K562 (cell line): ENCODE data around the gene EPHB3. TPM values are rescaled to one million over a fixed set of nuclear protein-coding genes. Genes with fewer than 3 reads are reported as not detected.

Experiments used
- ATAC-seq: fragments of 200-7000 bp; cut with Tn5 transposase; 3 replicates; pipeline ENCODE4 v1.9.1; 2020; ENCODE audit warnings: moderate library complexity
- BruUV-seq: library from RNA; stranded (reverse); fragments of 400-500 nt; replicated peaks from 2 replicates; lab custom pipeline; 2021; lab: Mats Ljungman, UMichigan
- CTCF ChIA-PET: fragments of 300-600 bp; formaldehyde crosslinking; extraction: SDS; loops from one replicate; lab custom pipeline; 2021; ENCODE audit warnings: low intra/inter-chr PET ratio; lab: Yijun Ruan, JAX
- POLR2A ChIA-PET: fragments of 300-600, 350-650 bp; sonication (Branson Sonifier 250); formaldehyde crosslinking; extraction: SDS; loops from one replicate; lab custom pipeline; 2021; ENCODE audit warnings: antibody characterized with exemption, inconsistent platforms; lab: Yijun Ruan, JAX
- DNase-seq, 4 experiments: peaks; one replicate each; pipeline versions ENCODE4 v3.0.0 to v3.0.0-alpha.2; 2011 to 2018; ENCODE audit warnings: low spot score in 3 of 4, mixed read lengths in 3 of 4; ENCODE audit errors: extremely low read depth in 1 of 4
- FAIRE-seq: peaks from 2 replicates; lab custom pipeline; 2011; peaks lifted over from hg19 to GRCh38; lab: Jason Lieb, UNC
- H2AFZ ChIP-seq: 2 replicates; pipeline ENCODE4 v1.6.0; 2011; ENCODE audit warnings: low read depth, low read length, control low read depth, inconsistent platforms
- H3K27ac ChIP-seq: fragments of 200-600 bp; 3 replicates; pipeline ENCODE4 v1.8.0; 2011; ENCODE audit warnings: low read depth, mild to moderate bottlenecking, control low read depth, inconsistent platforms, low read length, moderate library complexity, mixed read lengths; ENCODE audit errors: extremely low read depth
- H3K27me3 ChIP-seq, 2 experiments: fragments of 300-600 bp in 1 of 2; 2 replicates in 1 of 2; 3 replicates in 1 of 2; pipeline versions ENCODE4 v1.6.0 to v1.8.0; 2011; ENCODE audit warnings: inconsistent platforms in 2 of 2, low read length in 2 of 2, mild to moderate bottlenecking in 1 of 2, mixed read lengths in 1 of 2, moderate library complexity in 1 of 2; ENCODE audit not compliant: control insufficient read depth in 2 of 2, insufficient read depth in 2 of 2
- H3K36me3 ChIP-seq: fragments of 300-600 bp; 3 replicates; pipeline ENCODE4 v1.8.0; 2011; ENCODE audit warnings: mild to moderate bottlenecking, low read length, inconsistent platforms; ENCODE audit not compliant: control insufficient read depth, insufficient read depth
- H3K4me1 ChIP-seq, 2 experiments: fragments of 200-600 bp in 1 of 2; replicated peaks in 1 of 2; 2 replicates in 1 of 2; 3 replicates in 1 of 2; pipeline versions ENCODE4 v1.5.1 to v1.8.0; 2011; ENCODE audit warnings: inconsistent platforms in 2 of 2, low read length in 2 of 2, mild to moderate bottlenecking in 1 of 2, mixed read lengths in 1 of 2, moderate library complexity in 1 of 2; ENCODE audit not compliant: control insufficient read depth in 2 of 2, insufficient read depth in 2 of 2
- H3K4me2 ChIP-seq: 2 replicates; pipeline ENCODE4 v1.6.1; 2011; ENCODE audit warnings: low read length, control low read depth, inconsistent platforms, mixed read lengths; ENCODE audit not compliant: insufficient read depth
- H3K4me3 ChIP-seq: fragments of 200-600 bp; sonication (generic), shearing (Covaris generic); 2 replicates; pipeline ENCODE4 v1.5.1; 2016; ENCODE audit warnings: control low read depth, inconsistent platforms
- H3K79me2 ChIP-seq: fragments of 200-600 bp; 3 replicates; pipeline ENCODE4 v1.8.0; 2011; ENCODE audit warnings: low read length, inconsistent platforms; ENCODE audit not compliant: control insufficient read depth, insufficient read depth
- H3K9ac ChIP-seq, 2 experiments: 2 replicates each; pipeline versions ENCODE4 v1.6.0 to v1.6.1; 2011; ENCODE audit warnings: low read depth in 2 of 2, low read length in 2 of 2, control low read depth in 1 of 2, inconsistent platforms in 1 of 2, mild to moderate bottlenecking in 1 of 2, mixed read lengths in 1 of 2; ENCODE audit not compliant: insufficient read depth in 1 of 2
- H3K9me1 ChIP-seq: one replicate; pipeline ENCODE4 v1.6.0; 2011; ENCODE audit warnings: inconsistent platforms, mild to moderate bottlenecking, low read length, moderate library complexity; ENCODE audit not compliant: control insufficient read depth, insufficient read depth
- H3K9me3 ChIP-seq: replicated peaks from 2 replicates; pipeline ENCODE4 v1.5.1; 2011; ENCODE audit warnings: low read depth, low read length, inconsistent platforms; ENCODE audit not compliant: control insufficient read depth, insufficient read depth
- H4K20me1 ChIP-seq: replicated peaks from 2 replicates; pipeline ENCODE4 v1.6.1; 2011; ENCODE audit warnings: low read length, inconsistent platforms, mixed read lengths; ENCODE audit not compliant: control insufficient read depth, insufficient read depth
- ADNP ChIP-seq: fragments of 200-800 bp; sonication (Bioruptor generic); IDR thresholded peaks from 2 replicates; pipeline ENCODE4 v1.6.1; 2016; ENCODE audit warnings: missing genetic modification characterization, missing compliant biosample characterization
- CCAR2 ChIP-seq: fragments of 200-400 bp; formaldehyde crosslinking; IDR thresholded peaks from 2 replicates; pipeline ENCODE4 v1.6.1; 2017; ENCODE audit warnings: mild to moderate bottlenecking, low read depth, low read length
- HMG20A ChIP-seq: fragments of 450-650 bp; formaldehyde crosslinking; conservative IDR thresholded peaks from 2 replicates; pipeline ENCODE4 v1.4.0; 2020; ENCODE audit warnings: mild to moderate bottlenecking, mixed read lengths
- KDM1A ChIP-seq, 2 experiments: fragments of 450-650 bp; IDR thresholded peaks; 2 replicates each; pipeline ENCODE4 v1.6.1; 2016; ENCODE audit warnings: mild to moderate bottlenecking in 2 of 2
- LEF1 ChIP-seq: fragments of 450-650 bp; IDR thresholded peaks from 2 replicates; pipeline ENCODE4 v1.6.1; 2016; ENCODE audit warnings: mild to moderate bottlenecking
- PHF8 ChIP-seq: fragments of 200-600 bp; sonication (generic); IDR thresholded peaks from 2 replicates; pipeline ENCODE4 v1.6.1; 2012; ENCODE audit warnings: mixed run types, mild to moderate bottlenecking, inconsistent platforms, low read length, moderate library complexity, borderline replicate concordance
- ZNF124 ChIP-seq: sonication (generic); formaldehyde crosslinking; IDR thresholded peaks from 2 replicates; pipeline ENCODE4 v1.8.1; 2022; ENCODE audit warnings: missing genetic modification reagents
- ZNF707 ChIP-seq: fragments of 250-450 bp; sonication (Bioruptor Pico); conservative IDR thresholded peaks from 2 replicates; pipeline ENCODE4 v1.8.0; 2022; ENCODE audit warnings: inconsistent platforms, mild to moderate bottlenecking, moderate library complexity
- WGBS: fragments of 100-300 bp; shearing (Covaris generic); methylation state at CpG from one replicate; pipeline ENCODE4 v1.1.6; 2016; ENCODE audit warnings: low coverage, mixed read lengths; ENCODE audit not compliant: insufficient coverage; ENCODE audit errors: missing lambda C conversion rate; 5-methylcytosine and 5-hydroxymethylcytosine counted together
- in situ Hi-C: fragments of 300-500 bp; cut with MboI; formaldehyde crosslinking; loops from 4 replicates; pipeline ENCODE4 v1.15.0; 2018; ENCODE audit warnings: inconsistent platforms, mixed read lengths
- intact Hi-C: fragments of 100-400 bp; cut with micrococcal nuclease; formaldehyde crosslinking; loops from 2 replicates; pipeline ENCODE4 v1.14.2; 2022
- polyA plus RNA-seq, 8 experiments: library from polyadenylated mRNA; depleted of rRNA in 4 of 8; stranded (reverse) in 5 of 8; unstranded in 3 of 8; fragments of >200 nt; fragmentation: Nextera tagmentation in 2 of 8; fragmentation: Illumina TruSeq in 1 of 8; extraction: Ambion mirVana in 2 of 8; extraction: Trizol in 1 of 8; gene quantifications; 2 replicates each; pipeline versions ENCODE4 v1.2.1 to v1.2.3, GENCODE V29; 2011 to 2014; ENCODE audit warnings: inconsistent platforms in 1 of 8, missing spikeins in 1 of 8
- total RNA-seq, 7 experiments: library from RNA; depleted of rRNA in 6 of 7; stranded (reverse); fragments of >200 nt in 6 of 7; fragmentation: Illumina TruSeq in 2 of 7; extraction: Trizol in 2 of 7; gene quantifications; 2 replicates each; pipeline versions ENCODE4 v1.2.1 to v1.2.3, GENCODE V29; 2011 to 2021; ENCODE audit warnings: low replicate concordance in 1 of 7
- TF ChIP-seq, protein P1 (sequence below): fragments of 450-650 bp; formaldehyde crosslinking; IDR thresholded peaks from 2 replicates; pipeline ENCODE4 v1.4.0; 2020; ENCODE audit warnings: mild to moderate bottlenecking, moderate library complexity

The EPHB3 gene
- total and polyA plus RNA-seq, 9 of the 15 experiments (the other 6 are each of a cell fraction or from before 2014, with no cell fraction given): not detected

DNA sequence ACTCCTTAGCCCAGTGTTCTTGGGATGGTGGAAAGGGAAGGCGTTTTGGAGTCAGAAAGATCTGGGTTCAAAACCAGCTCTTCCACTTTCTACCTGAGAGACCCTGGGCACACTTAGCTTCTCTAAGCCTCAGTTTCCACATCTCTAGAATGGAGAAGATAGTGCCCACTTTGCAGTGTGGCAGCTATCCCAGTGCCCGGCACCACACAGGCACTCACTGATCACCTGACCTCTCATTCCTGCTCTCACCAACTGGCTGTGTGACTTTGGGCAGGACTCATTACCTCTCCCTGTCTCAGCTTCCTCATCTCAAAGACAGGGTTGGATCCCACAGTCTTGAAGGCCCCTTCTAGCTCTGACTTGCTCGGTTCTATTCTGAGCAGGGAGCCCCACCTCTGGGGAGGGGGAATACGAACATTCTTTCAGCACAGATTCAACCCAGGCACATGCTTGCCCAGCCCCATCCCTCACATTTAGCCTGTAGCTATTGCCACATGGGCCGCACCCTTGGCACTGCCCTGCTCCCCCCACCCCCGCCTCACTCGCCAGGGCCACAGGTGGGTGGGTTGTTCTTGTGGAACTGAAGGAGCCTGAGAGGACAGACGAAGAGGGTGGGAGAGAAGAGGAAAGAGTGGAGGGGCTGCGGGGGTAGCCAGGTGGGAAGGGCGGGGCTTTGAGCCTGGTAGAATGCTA, 39.2 kb downstream of the EPHB3 start:
- in situ Hi-C loops: no loop called here
- no TSS peak for BruUV-seq
- 12% methylated on average over 9 of the region's 10 CpGs for WGBS
- H3K4me3 ChIP-seq: no peak overlapping the region
- no peak overlapping the region for H3K4me2 ChIP-seq
- H3K9me1 ChIP-seq: no peaks in the 10 kb centered on the region
- H4K20me1 ChIP-seq: peaks cover 3% of the 10 kb centered on the region
- no peaks in the 10 kb centered on the region for H3K36me3 ChIP-seq
- ChIA-PET POLR2A (interaction anchor here (0.7 kb wide), 1 partner anchor 9 kb away, joined by 4 read pairs; no protein-coding TSS in a partner anchor), CTCF (no interaction called here)
- H3K9ac ChIP-seq: no peak overlapping the region
- intact Hi-C loops: no loop called here
- FAIRE-seq: no peak
- no peak overlapping the region for H2AFZ ChIP-seq
- no peak for TF ChIP-seq CCAR2
- TF ChIP-seq PHF8: no peak
- no peak for TF ChIP-seq ZNF707 (CRISPR knock-in tag)
- TF ChIP-seq LEF1: no peak
- TF ChIP-seq, protein P1, sequence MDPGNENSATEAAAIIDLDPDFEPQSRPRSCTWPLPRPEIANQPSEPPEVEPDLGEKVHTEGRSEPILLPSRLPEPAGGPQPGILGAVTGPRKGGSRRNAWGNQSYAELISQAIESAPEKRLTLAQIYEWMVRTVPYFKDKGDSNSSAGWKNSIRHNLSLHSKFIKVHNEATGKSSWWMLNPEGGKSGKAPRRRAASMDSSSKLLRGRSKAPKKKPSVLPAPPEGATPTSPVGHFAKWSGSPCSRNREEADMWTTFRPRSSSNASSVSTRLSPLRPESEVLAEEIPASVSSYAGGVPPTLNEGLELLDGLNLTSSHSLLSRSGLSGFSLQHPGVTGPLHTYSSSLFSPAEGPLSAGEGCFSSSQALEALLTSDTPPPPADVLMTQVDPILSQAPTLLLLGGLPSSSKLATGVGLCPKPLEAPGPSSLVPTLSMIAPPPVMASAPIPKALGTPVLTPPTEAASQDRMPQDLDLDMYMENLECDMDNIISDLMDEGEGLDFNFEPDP (CRISPR knock-in tag): no peak
- TF ChIP-seq KDM1A (IDR thresholded peaks at IDR 0.05): no peak
- TF ChIP-seq ZNF124: no peak
- TF ChIP-seq HMG20A: no peak
- TF ChIP-seq ADNP (tag): no peak
- H3K79me2 ChIP-seq: no peaks in the 10 kb centered on the region
- DNase-seq: no peak
- no peak for ATAC-seq
- no peaks in the 10 kb centered on the region for H3K9me3 ChIP-seq
- H3K27me3 ChIP-seq: peaks cover 30 to 89% of the 10 kb centered on the region in 2 experiments
- H3K4me1 ChIP-seq: peaks cover 0 to 10% of the 10 kb centered on the region in 2 experiments; a peak in 2 of 5 replicates
- H3K27ac ChIP-seq: no peak overlapping the region
